ENCODE data around the gene CHP2. TPM values are rescaled to one million over a fixed set of nuclear protein-coding genes. Genes with fewer than 3 reads are reported as not detected.
A peak's percentile ranks its signal among the peaks of the same experiment; 100 is the strongest.

CHP2 gene
- total and polyA plus RNA-seq, 9 of the 15 experiments (the other 6 are each of a cell fraction or from before 2014, with no cell fraction given): 0.23 to 1.1 (median 0.80) TPM

DNA sequence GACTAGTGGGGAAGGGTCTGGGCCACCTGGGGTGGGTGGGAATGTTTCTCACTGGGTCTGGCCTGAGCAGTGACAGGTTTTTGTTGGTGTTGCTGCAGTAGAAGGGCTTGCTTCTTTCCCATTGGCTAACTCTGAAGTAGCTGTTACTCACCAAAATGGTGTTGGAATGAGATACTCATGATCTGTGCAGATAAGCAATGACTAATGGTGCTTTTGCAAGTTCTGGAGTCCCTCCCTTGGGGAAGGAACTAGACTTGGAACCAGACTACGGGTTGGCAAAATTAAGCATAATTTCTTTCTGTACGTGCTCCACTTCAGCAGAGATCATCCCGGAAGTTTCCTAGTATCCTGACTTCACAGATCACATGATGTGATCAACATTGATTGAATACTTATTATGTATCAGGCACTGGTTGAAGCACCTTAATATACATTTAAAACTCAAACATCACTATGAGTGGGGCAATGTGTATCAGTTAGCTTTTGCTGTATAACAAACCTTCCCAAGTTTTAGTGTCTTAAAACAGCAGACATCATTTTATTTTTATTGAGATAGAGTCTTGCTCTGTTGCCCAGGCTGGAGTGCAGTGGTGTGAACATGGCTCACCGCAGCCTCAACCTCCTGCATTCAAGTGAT lies 30.1 kb downstream of the CHP2 start:
- ChIA-PET CTCF (ENCODE audit: low intra/inter-chr PET ratio) (no interaction called here), POLR2A (interaction anchor here (0.5 to 1.0 kb wide), 5 partner anchors 14 to 349 kb away, joined by 3 read pairs; no protein-coding TSS in a partner anchor)
- Histone ChIP-seq H3K9me3 (replicated peaks; ENCODE audit: control insufficient read depth, insufficient read depth, low read depth, low read length) (peaks cover 4% of the 10 kb centered on the region; the same call in 1 of the 2 replicates), H4K20me1 (replicated peaks; ENCODE audit: control insufficient read depth, insufficient read depth, low read length) (no peaks in the 10 kb centered on the region), H3K4me3 (no peak overlapping the region), H3K9me1 (ENCODE audit: control insufficient read depth, insufficient read depth, low read length) (no peaks in the 10 kb centered on the region), H3K27me3 (ENCODE audit: control insufficient read depth in 2 of 2, insufficient read depth in 2 of 2, low read length in 2 of 2) (no peaks in the 10 kb centered on the region; a peak in 1 of 5 replicates), H3K4me1 (replicated peaks in 1 of 2; ENCODE audit: control insufficient read depth in 2 of 2, insufficient read depth in 2 of 2, low read length in 2 of 2) (peaks cover 7 to 20% of the 10 kb centered on the region in 2 experiments; a peak in 3 of 5 replicates), H3K27ac (ENCODE audit: extremely low read depth, low read depth, low read length) (peak overlapping the region; percentile 57; the same call in 2 of the 3 replicates), H3K79me2 (ENCODE audit: control insufficient read depth, insufficient read depth, low read length) (no peaks in the 10 kb centered on the region), H2AFZ (ENCODE audit: low read depth, low read length) (peak overlapping the region; percentile 73), H3K36me3 (ENCODE audit: control insufficient read depth, insufficient read depth, low read length) (no peaks in the 10 kb centered on the region), H3K4me2 (ENCODE audit: insufficient read depth, low read length) (peak overlapping the region; percentile 0; the same call in 1 of the 2 replicates), H3K9ac (ENCODE audit: insufficient read depth in 1 of 2, low read depth in 2 of 2, low read length in 2 of 2) (no peak overlapping the region)
- in situ Hi-C loops (cut with MboI) (no loop called here), intact Hi-C loops (cut with micrococcal nuclease) (no loop called here)
- ATAC-seq (peak; percentile 96), FAIRE-seq (peak; percentile 92), DNase-seq (ENCODE audit: extremely low read depth in 1 of 4, low spot score in 3 of 4) (peak; percentile 73 to 84 (median 80))
- WGBS (ENCODE audit: insufficient coverage, low coverage, missing lambda C conversion rate): 33% methylated on average over 4 of the region's 4 CpGs
- no TSS peak for BruUV-seq (replicated peaks)
- TF ChIP-seq SMARCE1 (IDR thresholded peaks at IDR 0.05) (peak; percentile 91), ZNF324 (CRISPR knock-in tag; IDR thresholded peaks at IDR 0.05) (no peak), CHD4 (IDR thresholded peaks at IDR 0.05; ENCODE audit: insufficient read depth, insufficient replicate concordance, low read depth, low read length, poor library complexity, severe bottlenecking) (peak; percentile 71), JUNB (CRISPR knock-in tag; conservative IDR thresholded peaks at IDR 0.05) (0 out of 2 replicates have a peak, but pooled peaks have one; percentile 53), COPS2 (conservative IDR thresholded peaks at IDR 0.05) (no peak), MBD1 (CRISPR knock-in tag; IDR thresholded peaks at IDR 0.05) (no peak), HDAC8 (tag; IDR thresholded peaks at IDR 0.05) (no peak), ZZZ3 (IDR thresholded peaks at IDR 0.05) (no peak), RFX5 (IDR thresholded peaks at IDR 0.05; ENCODE audit: low read depth, low read length) (no peak), TBL1XR1 (IDR thresholded peaks at IDR 0.05; ENCODE audit: low read length in 2 of 2) (no peak), KAT7 (CRISPR knock-in tag; IDR thresholded peaks at IDR 0.05; ENCODE audit: borderline replicate concordance) (0 out of 2 replicates have a peak, but pooled peaks have one; percentile 65), PCBP1 (IDR thresholded peaks at IDR 0.05; ENCODE audit: low read depth, low read length, poor library complexity, severe bottlenecking) (no peak), PKNOX1 (IDR thresholded peaks at IDR 0.05) (peak; percentile 79), ZNF436 (CRISPR knock-in tag; IDR thresholded peaks at IDR 0.05) (no peak), FOS (IDR thresholded peaks at IDR 0.05; ENCODE audit: extremely low read depth, insufficient read length) (peak; percentile 56), RFX7 (CRISPR knock-in tag; IDR thresholded peaks at IDR 0.05) (no peak), TAF1 (IDR thresholded peaks at IDR 0.05; ENCODE audit: control insufficient read depth, extremely low read depth, insufficient read depth, low read length, severe bottlenecking) (no peak), ARHGAP35 (IDR thresholded peaks at IDR 0.05; ENCODE audit: partially characterized antibody) (no peak), DMBX1 (CRISPR knock-in tag; IDR thresholded peaks at IDR 0.05; ENCODE audit: borderline replicate concordance) (peak; percentile 63; the same call in 1 of the 2 replicates)
- TF ChIP-seq, protein P1, sequence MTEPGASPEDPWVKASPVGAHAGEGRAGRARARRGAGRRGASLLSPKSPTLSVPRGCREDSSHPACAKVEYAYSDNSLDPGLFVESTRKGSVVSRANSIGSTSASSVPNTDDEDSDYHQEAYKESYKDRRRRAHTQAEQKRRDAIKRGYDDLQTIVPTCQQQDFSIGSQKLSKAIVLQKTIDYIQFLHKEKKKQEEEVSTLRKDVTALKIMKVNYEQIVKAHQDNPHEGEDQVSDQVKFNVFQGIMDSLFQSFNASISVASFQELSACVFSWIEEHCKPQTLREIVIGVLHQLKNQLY (CRISPR knock-in tag; conservative IDR thresholded peaks at IDR 0.05): no peak

Measured in K562 (cell line).